GM21423 (cell line): ENCODE data around the gene PLEKHS1.

Source experiments
- ATAC-seq: cut with Tn5 transposase; IDR thresholded peaks from one replicate; pipeline ENCODE4 v1.9.1; 2021; ENCODE audit warnings: mild to moderate bottlenecking, moderate library complexity; ENCODE audit not compliant: unreplicated experiment

PLEKHS1 gene

GRCh38 chr10:113751181-113751732 lies at the start of gene PLEKHS1:
TSS of gene PLEKHS1 (plus strand) at chr10:113751682. CDS start at chr10:113755278, 3,596 bp downstream.
- no peak for ATAC-seq

- no peak for ATAC-seq
Measured at GRCh38 chr10:113704637-113705343, 46.7 kb upstream of the PLEKHS1 start.

GRCh38 chr10:113705344-113705652 lies 46.2 kb upstream of the PLEKHS1 start:
- ATAC-seq, result no peak

GRCh38 chr10:113706623-113707022 lies 44.9 kb upstream of the PLEKHS1 start:
- ATAC-seq, result no peak

GRCh38 chr10:113708640-113709039 lies 42.8 kb upstream of the PLEKHS1 start:
- no peak for ATAC-seq

- ATAC-seq, result no peak
Measured at GRCh38 chr10:113709221-113709838, 42.2 kb upstream of the PLEKHS1 start.

GRCh38 chr10:113711142-113711541 lies 40.3 kb upstream of the PLEKHS1 start:
- no peak for ATAC-seq

- no peak for ATAC-seq
Measured at GRCh38 chr10:113712024-113712423, 39.5 kb upstream of the PLEKHS1 start.

- no peak for ATAC-seq
Measured at GRCh38 chr10:113712755-113713639, 38.5 kb upstream of the PLEKHS1 start.

- no peak for ATAC-seq
Measured at GRCh38 chr10:113713640-113713982, 37.9 kb upstream of the PLEKHS1 start.

GRCh38 chr10:113716109-113716910 lies 35.2 kb upstream of the PLEKHS1 start:
- no peak for ATAC-seq

GRCh38 chr10:113718969-113719822 lies 32.3 kb upstream of the PLEKHS1 start:
- ATAC-seq, result no peak

- no peak for ATAC-seq
Measured at GRCh38 chr10:113720386-113720785, 31.1 kb upstream of the PLEKHS1 start.

GRCh38 chr10:113732160-113732881 lies 19.2 kb upstream of the PLEKHS1 start:
- no peak for ATAC-seq

GRCh38 chr10:113732966-113733365 lies 18.5 kb upstream of the PLEKHS1 start:
- no peak for ATAC-seq

- no peak for ATAC-seq
Measured at GRCh38 chr10:113733635-113734034, 17.8 kb upstream of the PLEKHS1 start.

GRCh38 chr10:113735913-113736312 lies 15.6 kb upstream of the PLEKHS1 start:
- peak; percentile 72 for ATAC-seq

GRCh38 chr10:113736576-113736975 lies 14.9 kb upstream of the PLEKHS1 start:
- ATAC-seq, result no peak

- ATAC-seq, result no peak
Measured at GRCh38 chr10:113739031-113739430, 12.5 kb upstream of the PLEKHS1 start.
